UCSD-AML1 (cell line): ENCODE measurements around the gene MARS2.
"Not testable (repeated sequence)": the region's sequence is repeated elsewhere in the genome, so short reads cannot be mapped to it uniquely, and the experiment has no call there.

Source experiments
- DNase-seq: peaks from one replicate; lab custom pipeline; 2025; ENCODE audit not compliant: unreplicated experiment; lab: John Stamatoyannopoulos, UW

Gene MARS2

DNA sequence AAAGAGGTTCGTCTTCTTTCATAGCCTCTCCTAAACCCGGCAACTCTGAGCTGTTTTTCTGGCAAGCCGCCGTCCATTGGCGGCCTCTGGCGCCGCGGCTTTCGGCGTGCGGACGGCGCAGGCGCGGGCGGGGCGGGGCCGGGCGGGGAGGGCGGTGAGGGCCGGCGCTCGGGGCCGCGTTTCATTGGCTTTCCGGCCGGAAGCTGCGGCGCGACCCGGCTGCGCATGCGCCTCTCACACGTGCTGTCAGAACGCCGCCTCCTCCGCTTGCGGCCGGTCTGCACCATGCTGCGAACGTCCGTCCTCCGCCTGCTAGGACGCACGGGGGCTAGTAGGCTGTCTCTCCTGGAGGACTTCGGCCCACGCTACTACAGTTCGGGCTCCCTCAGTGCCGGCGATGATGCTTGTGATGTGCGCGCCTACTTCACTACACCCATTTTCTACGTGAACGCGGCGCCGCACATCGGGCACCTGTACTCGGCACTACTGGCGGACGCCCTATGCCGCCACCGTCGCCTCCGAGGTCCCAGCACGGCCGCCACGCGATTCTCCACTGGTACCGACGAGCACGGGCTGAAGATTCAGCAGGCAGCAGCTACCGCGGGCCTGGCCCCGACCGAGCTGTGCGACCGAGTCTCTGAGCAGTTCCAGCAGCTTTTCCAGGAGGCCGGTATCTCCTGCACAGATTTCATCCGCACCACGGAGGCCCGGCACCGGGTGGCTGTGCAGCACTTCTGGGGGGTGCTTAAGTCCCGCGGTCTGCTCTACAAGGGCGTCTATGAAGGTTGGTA lies at the start of gene MARS2:
Gene MARS2, plus strand, starts transcription at position 249 of the 791 bp plus-strand sequence. Its CDS starts 37 bp downstream, at position 286.
- DNase-seq = peak; percentile 94

DNA sequence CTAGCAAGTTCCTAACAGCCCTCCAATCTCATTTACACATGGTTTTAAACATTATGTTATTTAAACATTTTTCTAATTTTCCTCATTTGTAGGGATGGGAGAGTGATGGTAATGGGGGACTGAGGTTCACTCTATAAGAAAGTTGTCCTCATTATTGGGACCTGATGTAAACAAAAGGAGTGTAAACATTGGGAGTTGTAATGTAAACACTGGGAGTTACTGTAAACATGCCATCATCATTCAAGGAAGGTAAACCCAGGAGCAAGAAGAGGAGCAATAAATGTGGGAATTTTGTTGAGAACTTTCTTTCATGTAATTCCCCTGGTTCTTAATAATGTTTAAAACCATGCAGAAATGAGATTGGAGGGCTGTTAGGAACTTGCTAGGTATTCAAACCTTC lies 47.6 kb upstream of the MARS2 start:
- DNase-seq = no peak

DNA sequence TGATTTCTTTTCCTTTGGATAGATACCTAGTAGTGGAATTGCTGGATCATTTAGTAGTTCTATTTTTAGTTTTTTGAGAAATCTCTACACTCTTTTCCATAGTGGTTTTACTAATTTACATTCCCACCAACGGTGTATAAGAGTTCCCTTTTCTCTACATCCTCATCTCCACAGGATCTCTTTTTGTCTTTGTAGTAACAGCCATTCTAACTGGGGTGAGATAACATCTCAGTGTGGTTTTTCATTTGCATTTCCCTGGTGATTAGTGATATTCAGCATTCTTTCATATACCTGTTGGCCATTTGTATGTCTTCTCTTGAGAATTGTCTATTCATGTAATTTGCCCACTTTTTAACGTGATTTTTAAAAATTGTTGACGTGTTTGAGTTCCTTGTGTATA lies 43.5 kb upstream of the MARS2 start:
- DNase-seq = no peak

DNA sequence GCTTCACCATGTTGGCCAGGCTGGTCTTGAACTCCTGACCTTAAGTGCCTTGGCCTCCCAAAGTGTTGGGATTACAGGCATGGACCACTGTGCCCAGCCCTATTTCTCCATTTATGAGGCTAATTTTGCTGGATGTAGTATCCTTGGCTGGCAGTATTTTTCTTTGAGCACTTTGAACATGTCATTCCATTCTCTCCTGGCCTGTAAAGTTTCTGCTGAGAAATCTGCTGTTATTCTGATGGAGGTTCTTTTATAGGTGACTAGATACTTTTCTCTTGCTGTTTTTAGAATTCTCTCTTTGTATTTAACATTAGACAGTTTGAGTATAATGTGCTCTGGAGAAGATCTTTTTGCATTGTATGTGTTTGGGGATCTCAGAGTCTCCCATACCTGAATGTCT lies 38.9 kb upstream of the MARS2 start:
- no peak for DNase-seq

DNA sequence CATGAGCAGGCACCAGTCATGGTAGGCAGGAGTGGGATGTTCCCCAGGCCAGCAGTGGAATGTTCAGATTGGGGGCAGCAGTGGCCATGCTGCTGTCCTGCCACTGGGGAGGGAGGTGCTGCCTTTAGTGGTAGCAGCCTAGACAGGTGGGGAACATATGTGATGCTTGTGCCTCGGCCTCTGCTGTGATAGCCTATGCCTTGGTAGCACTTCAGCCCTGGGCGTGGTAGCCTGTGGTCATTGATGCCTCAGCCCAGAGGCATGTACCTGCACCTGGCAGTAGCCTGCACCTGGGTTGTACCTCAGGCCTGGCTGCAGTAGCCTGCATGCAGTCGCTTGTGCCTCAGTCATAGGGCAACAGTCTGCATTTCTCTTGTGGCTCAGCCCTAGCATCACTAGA lies 36.9 kb upstream of the MARS2 start:
- no peak for DNase-seq

DNA sequence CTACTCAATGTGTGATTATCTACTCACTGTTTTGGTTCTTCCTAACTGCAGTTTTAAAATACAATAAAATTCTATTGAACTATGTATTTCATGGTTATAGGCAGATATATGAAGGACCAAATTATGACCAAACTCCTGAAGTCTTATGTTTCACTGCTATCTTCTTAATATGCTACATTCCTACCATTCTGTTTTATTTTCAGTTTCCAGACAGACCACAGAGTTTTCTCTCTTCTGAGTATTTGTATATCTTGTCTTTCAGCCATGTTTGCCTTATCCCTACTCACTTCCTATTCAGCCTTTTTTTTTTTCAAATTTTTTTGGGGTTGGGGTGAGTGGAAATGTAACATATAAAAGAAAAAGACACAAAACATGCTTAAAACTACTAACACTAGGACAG lies 36.1 kb upstream of the MARS2 start:
- no peak for DNase-seq

DNA sequence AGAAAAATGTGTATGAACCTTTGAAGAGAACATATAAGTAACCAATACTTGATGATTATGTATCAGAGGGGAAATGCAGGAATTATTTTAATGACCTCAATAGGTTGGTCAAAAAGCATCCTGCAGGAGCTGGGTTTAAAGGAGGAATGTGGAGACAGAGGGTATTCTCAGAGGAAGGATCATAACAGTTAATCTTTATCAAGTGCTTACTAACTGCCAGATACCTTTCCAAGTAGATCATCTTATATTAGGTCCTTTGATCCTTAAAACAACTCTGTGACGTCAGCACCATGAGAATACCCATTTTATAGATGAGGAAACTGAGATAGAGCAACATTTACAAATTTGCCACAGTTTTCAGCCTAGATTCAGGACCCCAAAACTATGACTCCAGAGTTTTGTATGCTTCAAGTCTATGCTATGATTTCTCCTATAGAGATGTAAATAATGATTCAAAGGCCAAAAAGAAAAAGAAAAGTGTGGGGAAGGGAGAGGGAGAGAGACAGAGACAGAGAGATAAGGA lies 32.7 kb upstream of the MARS2 start:
- DNase-seq = no peak

DNA sequence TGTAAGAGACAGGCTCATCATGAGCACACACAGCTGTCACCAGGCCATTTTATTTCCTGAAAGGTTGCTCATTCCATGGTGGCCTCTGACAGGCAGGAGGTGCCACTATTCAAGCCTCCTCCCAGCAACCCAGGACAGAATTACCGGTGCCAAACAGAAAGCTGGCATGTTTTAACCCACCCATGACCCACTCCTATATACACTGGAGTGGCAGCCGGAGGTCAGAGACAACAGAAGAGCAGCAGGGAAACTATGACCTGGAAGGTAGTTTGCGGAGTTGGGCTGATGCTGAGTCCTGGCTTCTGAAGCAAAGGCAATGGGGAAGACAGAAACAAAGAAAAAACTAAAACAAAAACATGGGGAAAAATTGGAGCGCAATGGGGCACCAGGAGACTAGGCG lies 32.1 kb upstream of the MARS2 start:
- DNase-seq = no peak

DNA sequence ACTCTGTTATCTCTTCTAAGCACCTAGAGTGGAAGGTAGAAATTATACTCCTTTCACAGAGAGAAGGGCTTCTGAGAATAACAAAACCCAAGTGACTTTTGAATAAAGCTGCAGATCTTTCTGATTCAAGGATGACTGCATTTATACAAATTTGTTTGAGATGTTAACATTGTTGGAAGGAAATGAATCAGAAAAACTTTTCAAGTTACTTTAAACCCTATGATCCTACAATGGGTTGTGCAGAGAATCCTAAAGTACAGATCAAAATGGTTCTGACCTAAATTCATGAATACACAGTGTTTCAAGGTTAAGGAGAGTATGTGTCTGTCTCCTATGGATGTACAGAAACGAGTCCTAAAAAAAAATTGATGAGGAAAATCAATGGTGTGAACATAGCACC lies 31.6 kb upstream of the MARS2 start:
- DNase-seq = no peak

DNA sequence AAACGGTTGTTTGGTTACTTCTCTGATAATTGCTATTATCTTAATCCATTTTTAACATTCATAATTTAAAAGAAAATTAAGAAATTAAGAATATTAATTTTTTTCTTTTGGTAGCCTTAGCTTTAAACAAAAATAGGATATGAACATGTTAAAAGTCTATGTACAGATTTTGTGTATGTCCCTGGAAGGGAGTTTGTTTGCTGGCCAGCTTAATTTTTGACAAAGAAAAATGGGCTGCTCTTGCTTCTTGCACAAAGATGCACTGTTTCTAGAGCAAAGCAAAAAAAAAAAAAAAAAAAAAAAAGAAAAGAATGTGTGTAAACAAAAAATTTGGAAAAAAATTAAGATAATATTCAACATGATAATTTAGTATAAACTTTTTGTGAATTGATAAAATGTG lies 31.1 kb upstream of the MARS2 start:
- DNase-seq = no peak

DNA sequence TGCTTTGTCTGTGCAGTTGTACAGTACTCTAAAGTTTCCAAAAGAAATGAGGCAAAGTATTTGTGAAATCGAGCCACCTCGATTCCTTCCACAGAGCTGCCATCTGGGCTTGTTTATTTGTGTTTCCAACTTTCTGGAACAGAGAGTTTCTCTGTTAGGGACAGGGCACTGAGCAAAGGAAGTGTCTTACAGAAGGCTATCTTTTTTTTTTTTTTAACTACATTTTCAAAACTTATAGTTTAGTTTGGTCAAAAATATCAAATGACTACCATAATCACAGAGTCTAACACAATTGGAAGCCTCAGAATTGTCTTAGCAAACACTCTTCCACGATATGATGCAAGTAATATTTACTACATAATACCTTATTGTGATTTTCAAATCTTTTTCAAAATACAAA lies 30.6 kb upstream of the MARS2 start:
- DNase-seq = no peak

DNA sequence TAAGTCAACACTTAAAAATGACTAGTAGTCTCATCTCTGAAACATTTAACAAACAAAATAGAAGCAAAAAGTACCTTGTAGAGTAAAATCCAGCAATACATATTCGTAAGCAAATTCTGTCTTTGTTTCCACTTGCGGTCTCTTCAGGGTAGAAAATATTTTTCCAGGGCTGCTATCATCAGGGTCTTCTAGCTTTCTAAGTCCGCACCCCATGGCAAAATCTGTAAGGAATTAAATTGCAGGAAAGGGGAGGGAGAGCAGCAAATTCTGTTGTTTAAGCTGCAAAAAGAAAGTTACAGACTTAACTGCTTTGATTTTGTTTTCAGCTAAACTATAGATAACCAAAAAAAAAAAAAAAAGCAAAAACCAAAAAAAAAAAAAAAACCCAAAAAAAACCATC lies 29.9 kb upstream of the MARS2 start, which contains the start of gene RFTN2:
Gene RFTN2, minus strand, starts transcription at position 342 of the 400 bp plus-strand sequence. Its CDS starts 129 bp downstream, at position 213.
- DNase-seq = no peak

DNA sequence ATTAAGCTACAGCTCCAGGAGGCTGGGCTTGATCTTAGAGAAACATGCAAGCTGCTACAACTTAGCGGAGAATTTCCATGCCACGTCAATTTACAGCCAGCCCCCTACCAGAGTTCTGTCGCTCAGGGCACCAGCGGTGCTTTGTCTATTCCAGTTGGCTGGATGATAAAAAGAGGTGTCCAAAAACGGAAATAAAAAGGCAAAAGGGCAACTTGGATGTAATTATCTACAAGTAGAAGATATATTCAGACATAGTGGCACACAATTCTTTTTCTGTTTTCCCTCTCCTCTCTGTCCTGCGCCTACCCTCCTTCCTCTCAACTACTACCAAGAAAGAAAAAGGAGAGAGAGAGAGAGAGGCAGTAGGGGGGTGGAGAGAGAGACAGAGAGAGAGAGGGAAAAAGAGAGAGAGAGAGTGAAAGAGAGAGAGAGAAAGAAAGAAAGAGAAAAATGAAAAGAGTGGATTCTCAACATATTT lies 29.4 kb upstream of the MARS2 start:
- DNase-seq = no peak

DNA sequence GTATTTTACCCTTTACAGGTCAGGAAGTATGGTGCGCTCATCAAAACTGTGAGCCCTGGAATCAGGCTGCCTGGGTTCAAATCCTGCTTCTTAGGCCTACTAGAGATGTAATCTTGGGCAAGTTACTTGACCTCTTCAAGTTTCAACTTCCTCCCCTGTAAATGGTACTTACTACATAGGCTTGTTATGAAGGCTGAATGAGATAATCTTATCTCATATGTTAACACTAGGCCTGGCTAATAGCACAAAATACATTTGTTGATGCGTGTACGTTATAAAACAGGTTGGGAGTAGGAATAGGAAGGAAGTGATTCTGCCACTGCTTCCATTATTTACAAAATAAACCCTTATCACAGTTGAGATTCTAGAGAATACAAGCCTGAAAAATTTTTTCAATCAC lies 28.1 kb upstream of the MARS2 start:
- no peak for DNase-seq

DNA sequence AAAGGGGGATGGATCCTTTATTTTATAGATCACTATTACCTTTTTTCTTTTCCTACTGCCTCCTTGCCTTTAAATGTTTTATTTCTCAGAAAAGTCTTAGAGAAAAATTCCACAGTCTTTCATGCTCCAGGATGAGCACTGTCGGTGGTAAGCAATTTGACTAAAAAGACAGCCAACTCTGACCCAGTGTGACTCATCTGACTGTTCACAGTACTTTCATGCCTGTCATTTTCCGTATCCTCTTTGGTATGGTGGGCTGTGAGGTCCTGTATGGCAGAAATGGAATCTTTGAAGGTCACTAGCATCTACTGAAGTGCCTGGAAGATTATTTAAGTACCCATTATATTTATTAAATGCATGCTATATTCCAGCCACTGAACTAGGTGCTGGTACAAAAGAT lies 27.7 kb upstream of the MARS2 start:
- DNase-seq = no peak

DNA sequence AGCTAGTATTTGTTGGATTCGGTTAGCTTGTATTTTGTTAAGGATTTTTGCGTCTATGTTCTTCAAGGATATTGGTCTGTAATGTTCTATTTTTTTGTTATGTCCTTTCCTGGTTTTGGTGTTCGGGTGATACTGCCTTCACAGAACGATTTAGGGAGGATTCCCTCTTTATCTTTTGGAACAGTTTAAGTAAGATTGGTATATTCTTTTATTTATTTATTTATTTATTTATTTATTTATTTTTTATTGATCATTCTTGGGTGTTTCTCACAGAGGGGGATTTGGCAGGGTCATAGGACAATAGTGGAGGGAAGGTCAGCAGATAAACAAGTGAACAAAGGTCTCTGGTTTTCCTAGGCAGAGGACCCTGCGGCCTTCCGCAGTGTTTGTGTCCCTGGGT lies 10.0 kb upstream of the MARS2 start:
- DNase-seq = not testable (repeated sequence)

DNA sequence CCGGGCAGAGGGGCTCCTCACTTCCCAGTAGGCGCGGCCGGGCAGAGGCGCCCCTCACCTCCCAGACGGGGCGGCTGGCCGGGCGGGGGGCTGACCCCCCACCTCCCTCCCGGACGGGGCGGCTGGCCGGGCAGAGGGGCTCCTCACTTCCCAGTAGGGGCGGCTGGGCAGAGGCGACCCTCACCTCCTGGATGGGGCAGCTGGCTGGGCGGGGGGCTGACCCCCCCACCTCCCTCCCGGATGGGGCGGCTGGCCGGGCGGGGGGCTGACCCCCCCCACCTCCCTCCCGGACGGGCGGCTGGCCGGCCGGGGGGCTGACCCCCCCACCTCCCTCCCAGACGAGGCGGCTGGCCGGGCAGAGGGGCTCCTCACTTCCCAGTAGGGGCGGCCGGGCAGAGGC lies 9.2 kb upstream of the MARS2 start:
- not testable (repeated sequence) for DNase-seq

DNA sequence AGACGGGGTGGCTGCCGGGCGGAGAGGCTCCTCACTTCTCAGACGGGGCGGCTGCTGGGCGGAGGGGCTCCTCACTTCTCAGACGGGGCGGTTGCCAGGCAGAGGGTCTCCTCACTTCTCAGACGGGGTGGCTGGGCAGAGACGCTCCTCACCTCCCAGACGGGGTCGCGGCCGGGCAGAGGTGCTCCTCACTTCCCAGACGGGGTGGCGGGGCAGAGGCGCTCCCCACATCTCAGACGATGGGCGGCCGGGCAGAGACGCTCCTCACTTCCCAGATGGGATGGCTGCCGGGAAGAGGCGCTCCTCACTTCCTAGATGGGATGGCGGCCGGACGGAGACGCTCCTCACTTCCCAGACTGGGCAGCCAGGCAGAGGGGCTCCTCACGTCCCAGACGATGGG lies 8.6 kb upstream of the MARS2 start:
- DNase-seq = not testable (repeated sequence)

DNA sequence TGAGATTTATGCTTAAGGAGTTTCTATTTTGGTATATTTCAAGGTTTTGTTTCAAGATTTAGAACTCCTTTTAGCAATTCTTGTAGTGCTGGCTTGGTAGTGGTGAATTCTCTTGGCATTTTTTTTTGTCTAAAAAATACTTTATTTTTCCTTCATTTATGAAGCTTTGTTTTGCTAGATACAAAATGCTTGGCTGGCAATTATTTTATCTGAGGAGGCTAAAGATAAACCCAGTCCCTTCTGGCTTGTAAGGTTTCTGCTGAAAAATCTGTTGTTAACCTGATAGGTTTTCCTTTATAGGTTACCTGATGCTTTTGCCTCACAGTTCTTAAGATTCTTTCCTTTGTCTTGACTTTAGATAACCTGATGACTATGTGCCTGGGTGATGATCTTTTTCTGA lies 5.4 kb upstream of the MARS2 start:
- not testable (repeated sequence) for DNase-seq

DNA sequence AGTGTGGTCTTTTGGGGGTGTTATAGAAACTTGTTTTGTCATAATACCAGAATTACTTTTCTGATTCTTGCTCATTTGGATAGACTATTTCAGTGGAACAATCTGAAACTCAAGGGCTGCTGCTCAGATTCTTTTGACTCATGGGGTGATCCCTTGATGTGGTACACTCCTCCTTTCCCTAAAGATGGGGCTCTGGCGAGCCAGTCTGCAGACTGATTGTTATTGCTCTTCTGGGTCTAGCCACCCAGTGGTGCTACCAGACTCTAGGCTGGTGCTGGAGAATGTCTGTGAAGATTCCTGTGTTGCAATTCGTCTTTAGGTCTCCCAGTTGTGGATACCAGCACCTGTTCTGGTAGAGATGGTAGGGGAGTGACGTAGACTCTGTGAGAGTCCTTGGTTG lies 4.2 kb upstream of the MARS2 start:
- no peak for DNase-seq

DNA sequence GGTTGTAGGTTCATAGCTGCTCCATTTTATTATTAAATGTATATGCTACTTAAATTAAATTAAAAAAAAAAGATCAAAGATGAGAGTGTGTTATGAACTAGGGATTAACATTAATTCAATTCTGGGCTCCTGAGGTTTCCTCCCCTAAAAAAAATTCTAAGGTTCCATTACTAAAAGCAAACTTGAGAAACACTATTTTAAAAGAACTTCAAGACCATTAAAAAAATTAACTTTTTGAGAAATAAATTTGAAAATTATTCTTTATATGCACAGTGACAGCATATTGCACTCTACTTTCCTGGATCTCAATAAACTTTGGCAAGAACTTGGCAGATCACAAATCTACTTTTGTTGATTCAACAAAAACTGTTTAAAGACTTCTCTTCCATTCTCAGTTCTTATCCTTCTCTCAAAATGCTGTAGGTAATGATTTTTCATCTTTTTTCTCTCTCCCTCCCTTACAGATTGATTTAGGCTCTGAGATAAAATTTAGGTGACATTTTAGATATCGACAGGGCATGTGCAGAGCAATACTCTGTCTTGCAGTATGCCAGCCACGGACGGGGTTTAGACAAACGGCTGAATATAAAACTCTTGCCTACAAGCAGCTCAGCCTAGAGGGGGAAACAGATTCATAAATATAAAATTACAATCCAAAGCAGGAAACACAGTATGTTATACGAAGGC lies 592 bp upstream of the MARS2 start:
- no peak for DNase-seq
